ENCODE results near the gene DVL1.
"Not testable (repeated sequence)": the region's sequence is repeated elsewhere in the genome, so short reads cannot be mapped to it uniquely, and the experiment has no call there.

Gene DVL1

GRCh38 chr1:1318131-1318652 is 31.0 kb downstream of the DVL1 start:
- DNase-seq (ENCODE audit: low read depth, low spot score): no peak
- Histone ChIP-seq H3K4me1 (ENCODE audit: control insufficient read depth, insufficient read depth, low read length) (0 out of 2 replicates have a peak, but pooled peaks cover 2% of the 10 kb centered on the region), H3K27ac (ENCODE audit: low read length) (no peak overlapping the region), H3K36me3 (ENCODE audit: control insufficient read depth, insufficient read depth, low read length) (peaks cover 36% of the 10 kb centered on the region), H3K9me3 (ENCODE audit: control insufficient read depth, insufficient read depth, low read length) (no peaks in the 10 kb centered on the region), H3K27me3 (ENCODE audit: control insufficient read depth, insufficient read depth, low read length) (no peaks in the 10 kb centered on the region), H3K4me3 (ENCODE audit: low read length) (no peak overlapping the region)
- whole genome bisulfite sequencing (ENCODE audit: insufficient coverage, insufficient read length): no CpG with 5 or more reads among the region's 9 CpGs

GRCh38 chr1:1317420-1317819 is 31.8 kb downstream of the DVL1 start:
- Histone ChIP-seq H3K4me1 (ENCODE audit: control insufficient read depth, insufficient read depth, low read length) (0 out of 2 replicates have a peak, but pooled peaks cover 2% of the 10 kb centered on the region), H3K36me3 (ENCODE audit: control insufficient read depth, insufficient read depth, low read length) (peaks cover 43% of the 10 kb centered on the region), H3K27ac (ENCODE audit: low read length) (no peak overlapping the region), H3K9me3 (ENCODE audit: control insufficient read depth, insufficient read depth, low read length) (no peaks in the 10 kb centered on the region), H3K27me3 (ENCODE audit: control insufficient read depth, insufficient read depth, low read length) (no peaks in the 10 kb centered on the region), H3K4me3 (ENCODE audit: low read length) (no peak overlapping the region)
- no CpG with 5 or more reads among the region's 6 CpGs for WGBS (ENCODE audit: insufficient coverage, insufficient read length)
- no peak for DNase-seq (ENCODE audit: low read depth, low spot score)

GRCh38 chr1:1316199-1316598 is 33.0 kb downstream of the DVL1 start:
- peaks cover 48% of the 10 kb centered on the region for H3K36me3 ChIP-seq (ENCODE audit: control insufficient read depth, insufficient read depth, low read length)
- WGBS (ENCODE audit: insufficient coverage, insufficient read length): no CpG with 5 or more reads among the region's 8 CpGs
- H3K27me3 ChIP-seq (ENCODE audit: control insufficient read depth, insufficient read depth, low read length); DNase-seq (ENCODE audit: low read depth, low spot score); H3K9me3 ChIP-seq (ENCODE audit: control insufficient read depth, insufficient read depth, low read length); H3K4me3 ChIP-seq (ENCODE audit: low read length); H3K4me1 ChIP-seq (ENCODE audit: control insufficient read depth, insufficient read depth, low read length); H3K27ac ChIP-seq (ENCODE audit: low read length): not testable (repeated sequence)

GRCh38 chr1:1315435-1315954 is 33.7 kb downstream of the DVL1 start:
- no CpG with 5 or more reads among the region's 26 CpGs for WGBS (ENCODE audit: insufficient coverage, insufficient read length)
- Histone ChIP-seq H3K9me3 (ENCODE audit: control insufficient read depth, insufficient read depth, low read length) (no peaks in the 10 kb centered on the region), H3K4me3 (ENCODE audit: low read length) (no peak overlapping the region), H3K36me3 (ENCODE audit: control insufficient read depth, insufficient read depth, low read length) (peaks cover 44% of the 10 kb centered on the region), H3K4me1 (ENCODE audit: control insufficient read depth, insufficient read depth, low read length) (0 out of 2 replicates have a peak, but pooled peaks cover 2% of the 10 kb centered on the region), H3K27me3 (ENCODE audit: control insufficient read depth, insufficient read depth, low read length) (no peaks in the 10 kb centered on the region), H3K27ac (ENCODE audit: low read length) (no peak overlapping the region)
- DNase-seq (ENCODE audit: low read depth, low spot score): no peak

- Histone ChIP-seq H3K9me3 (ENCODE audit: control insufficient read depth, insufficient read depth, low read length) (no peaks in the 10 kb centered on the region), H3K27me3 (ENCODE audit: control insufficient read depth, insufficient read depth, low read length) (no peaks in the 10 kb centered on the region), H3K4me1 (ENCODE audit: control insufficient read depth, insufficient read depth, low read length) (0 out of 2 replicates have a peak, but pooled peaks cover 2% of the 10 kb centered on the region), H3K36me3 (ENCODE audit: control insufficient read depth, insufficient read depth, low read length) (peaks cover 43% of the 10 kb centered on the region), H3K27ac (ENCODE audit: low read length) (no peak overlapping the region), H3K4me3 (ENCODE audit: low read length) (no peak overlapping the region)
- WGBS (ENCODE audit: insufficient coverage, insufficient read length): no CpG with 5 or more reads among the region's 23 CpGs
- DNase-seq (ENCODE audit: low read depth, low spot score): no peak
Measured at GRCh38 chr1:1314678-1315335, 34.4 kb downstream of the DVL1 start.

- Histone ChIP-seq H3K4me1 (ENCODE audit: control insufficient read depth, insufficient read depth, low read length) (peaks cover 6% of the 10 kb centered on the region; the same call in 1 of the 2 replicates), H3K27me3 (ENCODE audit: control insufficient read depth, insufficient read depth, low read length) (no peaks in the 10 kb centered on the region), H3K27ac (ENCODE audit: low read length) (no peak overlapping the region), H3K9me3 (ENCODE audit: control insufficient read depth, insufficient read depth, low read length) (no peaks in the 10 kb centered on the region), H3K36me3 (ENCODE audit: control insufficient read depth, insufficient read depth, low read length) (peaks cover 41% of the 10 kb centered on the region), H3K4me3 (ENCODE audit: low read length) (no peak overlapping the region)
- WGBS (ENCODE audit: insufficient coverage, insufficient read length): no CpG with 5 or more reads among the region's 15 CpGs
- no peak for DNase-seq (ENCODE audit: low read depth, low spot score)
Measured at GRCh38 chr1:1314237-1314586, 35.0 kb downstream of the DVL1 start.

- Histone ChIP-seq H3K4me3 (ENCODE audit: low read length) (no peak overlapping the region), H3K4me1 (ENCODE audit: control insufficient read depth, insufficient read depth, low read length) (peaks cover 6% of the 10 kb centered on the region; the same call in 1 of the 2 replicates), H3K9me3 (ENCODE audit: control insufficient read depth, insufficient read depth, low read length) (no peaks in the 10 kb centered on the region), H3K27me3 (ENCODE audit: control insufficient read depth, insufficient read depth, low read length) (no peaks in the 10 kb centered on the region), H3K36me3 (ENCODE audit: control insufficient read depth, insufficient read depth, low read length) (peaks cover 36% of the 10 kb centered on the region), H3K27ac (ENCODE audit: low read length) (no peak overlapping the region)
- DNase-seq (ENCODE audit: low read depth, low spot score): no peak
- WGBS (ENCODE audit: insufficient coverage, insufficient read length): no CpG with 5 or more reads among the region's 37 CpGs
Measured at GRCh38 chr1:1313500-1314236, 35.5 kb downstream of the DVL1 start.

GRCh38 chr1:1312450-1313314 is 36.5 kb downstream of the DVL1 start:
- H3K4me1 ChIP-seq (ENCODE audit: control insufficient read depth, insufficient read depth, low read length): peaks cover 6% of the 10 kb centered on the region; the same call in 1 of the 2 replicates
- no peak for DNase-seq (ENCODE audit: low read depth, low spot score)

GRCh38 chr1:1311107-1312104 is 37.8 kb downstream of the DVL1 start:
- no peaks in the 10 kb centered on the region for H3K9me3 ChIP-seq (ENCODE audit: control insufficient read depth, insufficient read depth, low read length)
- WGBS (ENCODE audit: insufficient coverage, insufficient read length): no CpG with 5 or more reads among the region's 22 CpGs
- H3K4me3 ChIP-seq (ENCODE audit: low read length): no peak overlapping the region
- H3K4me1 ChIP-seq (ENCODE audit: control insufficient read depth, insufficient read depth, low read length): peaks cover 10% of the 10 kb centered on the region; the same call in 1 of the 2 replicates
- H3K27me3 ChIP-seq (ENCODE audit: control insufficient read depth, insufficient read depth, low read length): no peaks in the 10 kb centered on the region
- no peak for DNase-seq (ENCODE audit: low read depth, low spot score)
- no peak overlapping the region for H3K27ac ChIP-seq (ENCODE audit: low read length)
- H3K36me3 ChIP-seq (ENCODE audit: control insufficient read depth, insufficient read depth, low read length): peaks cover 36% of the 10 kb centered on the region

More at GRCh38 chr1:1312450-1313314, 36.5 kb downstream of the DVL1 start:
- H3K27me3 ChIP-seq (ENCODE audit: control insufficient read depth, insufficient read depth, low read length): no peaks in the 10 kb centered on the region
- no peak overlapping the region for H3K4me3 ChIP-seq (ENCODE audit: low read length)
- peaks cover 36% of the 10 kb centered on the region for H3K36me3 ChIP-seq (ENCODE audit: control insufficient read depth, insufficient read depth, low read length)
- no peak overlapping the region for H3K27ac ChIP-seq (ENCODE audit: low read length)
- no CpG with 5 or more reads among the region's 49 CpGs for WGBS (ENCODE audit: insufficient coverage, insufficient read length)
- H3K9me3 ChIP-seq (ENCODE audit: control insufficient read depth, insufficient read depth, low read length): no peaks in the 10 kb centered on the region
